Transverse colon (tissue), 4 donors: ENCODE measurements around the gene MDN1.

Experiments
- CTCF ChIP-seq, 5 experiments: fragments of 200-600 bp in 3 of 5; fragments of 450-650 bp in 2 of 5; sonication (generic) in 3 of 5; IDR thresholded peaks; 1 replicate in 2 of 5; 2 replicates in 3 of 5; pipeline ENCODE4 v1.5.1; 2016 to 2017; ENCODE audit warnings: antibody characterized with exemption in 5 of 5, inconsistent platforms in 3 of 5, mild to moderate bottlenecking in 2 of 5, moderate library complexity in 1 of 5
- EP300 ChIP-seq: sonication (generic); formaldehyde crosslinking; IDR thresholded peaks from one replicate; pipeline ENCODE4 v1.6.1; 2017; ENCODE audit warnings: antibody characterized with exemption, low read depth
- POLR2AphosphoS5 ChIP-seq, 3 donors: sonication (generic); formaldehyde crosslinking; IDR thresholded peaks; one replicate each; pipeline ENCODE4 v1.6.1; 2016; ENCODE audit warnings: antibody characterized with exemption in 3 of 3

DNA sequence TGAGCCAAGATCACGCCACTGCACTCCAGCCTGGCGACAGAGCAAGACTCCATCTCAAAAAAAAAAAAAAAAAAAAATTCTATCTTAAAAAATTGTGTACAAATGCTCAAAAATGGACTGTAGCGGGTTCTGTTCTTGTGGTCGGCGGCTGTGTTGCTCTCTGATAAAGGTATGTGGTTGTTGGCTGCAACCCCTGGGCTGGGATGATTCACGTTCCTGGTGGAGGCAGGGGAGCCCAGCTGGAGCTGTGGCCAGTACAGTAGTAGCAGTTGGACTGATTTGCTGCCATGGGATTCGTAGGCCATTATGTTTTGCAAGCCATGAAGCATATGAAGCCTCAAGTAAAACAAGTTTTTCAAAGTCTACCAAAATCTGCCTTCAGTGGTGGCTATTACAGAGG, 22.3 kb downstream of the MDN1 start:
- TF ChIP-seq CTCF (IDR thresholded peaks at IDR 0.05) (no peak), EP300 (no peak), POLR2AphosphoS5 (IDR thresholded peaks at IDR 0.05) (no peak)
